GM18517 (cell line): ENCODE results near the gene RASSF5.
"Not testable (repeated sequence)": the region's sequence is repeated elsewhere in the genome, so short reads cannot be mapped to it uniquely, and the experiment has no call there.

Experiments
- ATAC-seq: cut with Tn5 transposase; IDR thresholded peaks from one replicate; pipeline ENCODE4 v1.9.1; 2021; ENCODE audit warnings: mild to moderate bottlenecking, moderate library complexity; ENCODE audit not compliant: unreplicated experiment

RASSF5 gene

DNA sequence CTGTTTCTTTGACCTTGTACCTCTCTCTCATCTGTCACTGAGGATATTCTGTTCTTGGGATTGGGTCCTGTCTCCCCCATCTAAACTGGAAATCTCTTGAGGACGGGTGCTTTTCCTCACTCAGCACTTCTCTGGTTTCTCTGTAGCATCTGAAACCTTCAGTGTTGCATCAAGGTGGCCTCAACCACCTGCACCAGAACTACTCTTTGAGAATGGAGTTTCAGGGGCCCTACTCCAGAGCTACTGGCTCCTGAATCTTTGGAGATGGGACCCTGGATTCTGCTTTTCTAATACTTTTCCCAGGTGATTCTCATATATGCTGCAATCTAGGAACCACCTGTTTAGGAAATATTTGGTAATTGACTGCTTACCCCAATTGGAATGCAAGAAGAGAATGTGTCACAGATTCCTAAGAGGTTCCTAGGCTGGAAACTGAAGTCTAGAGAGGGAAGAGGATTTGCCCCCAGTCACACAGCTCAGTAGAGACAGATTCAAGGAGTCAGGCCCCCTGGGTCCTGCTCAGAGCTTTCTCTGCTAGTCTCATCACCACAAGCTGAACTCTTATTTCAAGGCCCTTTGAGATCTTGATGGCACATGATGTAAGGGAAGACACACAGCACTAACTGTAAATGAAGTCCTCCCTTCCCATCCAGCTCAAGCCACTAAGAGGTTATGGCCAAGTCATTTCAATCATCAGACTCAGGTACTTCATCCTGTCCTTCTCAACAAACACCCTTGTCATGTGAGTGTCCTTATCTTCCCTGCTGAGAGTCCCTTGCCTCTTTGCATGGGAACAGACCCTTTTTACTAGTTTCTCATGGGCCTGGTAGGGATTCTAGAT lies 56.3 kb downstream of the RASSF5 start:
- ATAC-seq = no peak

DNA sequence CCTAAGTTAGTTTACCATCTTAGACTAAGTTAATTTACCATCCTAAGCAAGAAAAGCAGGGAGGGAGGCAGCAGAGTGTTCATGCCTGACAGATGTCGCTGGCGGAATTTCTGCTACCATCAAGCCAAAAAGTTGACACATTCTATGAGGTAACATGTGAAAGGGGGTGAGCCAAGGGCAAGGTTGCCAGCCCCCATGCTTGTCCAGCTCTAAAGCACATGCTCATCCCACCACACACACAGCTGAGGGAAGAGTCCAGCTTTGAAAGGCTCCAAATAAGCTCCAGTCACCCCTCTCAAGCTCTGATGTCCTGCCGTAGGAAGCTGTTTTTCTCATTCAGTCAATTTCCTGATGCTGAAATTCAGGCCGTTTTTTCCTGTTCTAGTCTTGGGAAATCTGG lies 58.7 kb downstream of the RASSF5 start:
- ATAC-seq = no peak

DNA sequence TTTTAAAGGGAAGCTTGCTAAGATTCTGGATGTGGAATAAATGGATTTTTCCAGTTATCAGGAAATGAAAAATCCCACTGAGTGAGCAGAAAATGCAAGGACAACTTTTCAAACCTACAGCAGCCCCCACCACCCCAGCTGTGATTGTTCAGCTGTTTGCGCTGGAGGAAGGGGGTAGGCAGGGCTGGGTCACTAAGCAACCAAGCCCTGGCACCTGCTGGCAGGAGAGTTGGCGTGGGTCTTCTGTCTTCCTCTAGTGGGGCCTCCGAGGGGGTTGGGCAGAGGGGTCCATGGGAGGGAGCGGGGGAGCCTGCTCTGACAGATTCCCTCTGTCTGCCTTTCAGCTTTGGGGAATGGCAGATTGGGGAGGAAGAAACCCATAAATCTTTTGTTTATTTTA lies 59.7 kb downstream of the RASSF5 start:
- no peak for ATAC-seq

DNA sequence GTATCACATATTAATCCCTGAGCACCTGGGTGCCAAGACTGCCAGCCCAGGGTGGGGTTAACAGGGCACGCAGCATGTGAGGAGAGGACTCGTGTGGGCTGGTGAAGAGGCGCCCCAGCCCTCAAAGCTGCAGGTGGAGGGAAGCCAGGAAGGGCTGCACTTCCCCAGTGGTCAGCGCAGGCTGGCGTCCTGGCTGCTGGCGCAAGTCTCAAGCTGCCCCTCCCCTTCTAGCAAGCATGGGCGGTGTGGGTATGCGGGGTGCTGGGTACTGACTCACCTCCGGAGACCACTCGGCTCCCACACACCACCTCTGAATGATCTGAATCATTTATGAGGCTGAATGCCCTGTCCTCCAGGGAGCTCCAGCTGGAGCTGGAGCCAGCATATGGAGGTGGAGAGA lies 60.9 kb downstream of the RASSF5 start:
- no peak for ATAC-seq

DNA sequence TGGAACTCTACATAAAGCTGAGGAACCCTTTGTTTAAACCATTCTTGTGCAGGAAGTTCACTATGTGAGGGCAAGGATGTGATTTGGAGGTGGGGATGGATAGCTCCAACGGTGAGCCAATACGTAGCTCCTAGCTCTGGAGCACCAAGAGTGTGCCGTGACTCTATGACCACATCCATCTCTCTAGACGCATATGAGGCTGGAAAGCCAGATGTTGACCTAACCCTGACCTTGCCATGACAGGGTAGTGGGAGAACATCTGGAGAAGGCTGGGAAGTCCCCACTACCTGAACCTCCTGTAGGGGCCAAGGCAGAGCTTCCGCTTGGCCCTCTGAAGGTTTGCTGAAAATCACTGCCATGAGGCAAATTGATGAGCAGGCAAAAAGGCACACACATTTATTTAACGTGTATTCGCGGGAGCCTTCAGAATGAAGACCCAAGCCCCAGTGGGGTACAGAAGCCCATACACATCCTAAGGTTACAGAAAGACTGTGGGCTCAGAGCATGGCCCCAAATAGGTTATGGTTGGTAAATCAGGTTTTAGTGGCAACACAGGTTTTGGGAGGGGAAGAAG lies 61.5 kb downstream of the RASSF5 start:
- ATAC-seq = no peak

DNA sequence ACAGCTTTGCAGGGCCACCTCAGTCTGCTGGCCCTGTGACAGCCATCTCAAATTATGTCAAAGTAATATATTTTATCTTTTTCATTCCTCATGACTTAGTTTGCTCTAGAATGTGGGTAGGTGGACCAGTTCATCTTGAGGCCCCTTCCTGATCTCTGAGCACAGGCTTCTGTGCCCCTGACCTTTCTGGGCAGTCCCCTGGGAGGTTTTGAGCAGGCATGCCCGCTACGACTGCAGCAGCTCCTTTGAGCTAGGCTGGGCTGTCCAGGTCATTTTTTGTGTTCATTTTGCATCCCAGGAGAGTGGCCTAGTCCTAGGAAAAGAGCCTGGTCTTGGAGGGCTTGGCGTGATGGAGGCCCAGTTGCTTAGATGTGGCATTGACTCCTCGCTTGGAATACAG lies 62.2 kb downstream of the RASSF5 start:
- ATAC-seq = no peak

- ATAC-seq = no peak
These were observed 63.2 kb downstream of the RASSF5 start for GRCh38 chr1:206570529-206570928.

GRCh38 chr1:206572835-206573234 lies 65.5 kb downstream of the RASSF5 start:
- ATAC-seq = no peak

- no peak for ATAC-seq
These were observed 66.0 kb downstream of the RASSF5 start for GRCh38 chr1:206573319-206573718.

DNA sequence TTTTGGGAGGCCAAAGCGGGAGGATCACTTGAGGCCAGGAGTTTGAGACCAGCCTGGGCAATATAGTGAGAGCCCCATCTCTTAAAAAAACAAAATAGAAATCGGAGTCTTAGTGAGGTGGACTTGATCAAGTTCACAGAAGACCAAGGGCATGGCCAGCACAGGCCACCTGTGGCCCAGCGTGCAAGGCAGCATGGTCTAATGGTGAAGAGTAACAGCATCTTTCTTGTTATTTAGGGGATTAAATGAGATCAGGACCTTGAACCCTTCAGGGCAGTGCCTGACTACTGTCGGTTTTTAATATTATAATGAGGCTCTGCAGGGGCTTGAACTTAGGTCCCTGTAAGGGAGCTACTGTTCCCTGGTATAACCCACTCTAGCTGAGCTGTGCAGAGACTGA lies 66.4 kb downstream of the RASSF5 start:
- no peak for ATAC-seq

GRCh38 chr1:206575165-206575893 lies 68.0 kb downstream of the RASSF5 start:
- no peak for ATAC-seq

DNA sequence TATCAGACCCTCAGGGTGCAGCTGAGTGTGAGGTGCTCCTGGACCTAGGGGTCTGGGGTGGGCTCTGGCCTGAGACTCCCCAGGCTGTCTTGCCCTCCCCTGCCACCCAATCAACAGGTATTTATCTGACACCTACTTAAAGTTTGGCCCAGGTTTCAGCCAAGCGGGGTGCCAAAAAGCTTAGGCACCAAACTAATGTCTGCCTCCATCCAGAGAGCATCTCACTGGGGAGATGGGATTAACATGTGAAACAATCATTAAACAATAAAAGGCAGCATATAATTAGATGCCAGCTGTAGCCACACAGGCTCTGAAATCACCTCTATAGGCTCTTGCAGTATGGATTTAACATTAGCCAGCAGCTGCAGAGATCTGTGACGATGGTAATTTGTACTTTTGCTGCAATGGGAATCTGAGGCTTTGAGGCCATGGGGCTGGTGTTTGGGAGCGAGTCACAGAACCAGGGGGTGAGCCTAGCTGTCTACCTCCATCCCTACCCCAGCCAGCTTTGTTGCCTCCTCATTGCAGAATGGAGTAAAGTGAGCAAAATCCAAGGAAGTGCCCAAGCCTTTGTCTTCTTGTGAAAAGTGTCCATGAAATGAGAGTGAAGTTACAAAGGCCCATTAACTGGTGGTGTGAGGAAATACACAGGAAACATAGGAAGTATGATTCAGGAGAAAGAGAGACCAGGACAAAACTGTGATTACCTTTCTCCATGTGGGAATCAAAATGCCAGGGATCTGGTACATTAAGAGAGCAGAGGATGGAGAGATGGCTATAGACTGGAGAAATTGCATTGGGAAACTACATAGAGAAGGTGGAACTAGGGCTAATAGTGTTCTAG lies 68.8 kb downstream of the RASSF5 start:
- no peak for ATAC-seq

- no peak for ATAC-seq
These were observed 70.3 kb downstream of the RASSF5 start for GRCh38 chr1:206577626-206578025.

DNA sequence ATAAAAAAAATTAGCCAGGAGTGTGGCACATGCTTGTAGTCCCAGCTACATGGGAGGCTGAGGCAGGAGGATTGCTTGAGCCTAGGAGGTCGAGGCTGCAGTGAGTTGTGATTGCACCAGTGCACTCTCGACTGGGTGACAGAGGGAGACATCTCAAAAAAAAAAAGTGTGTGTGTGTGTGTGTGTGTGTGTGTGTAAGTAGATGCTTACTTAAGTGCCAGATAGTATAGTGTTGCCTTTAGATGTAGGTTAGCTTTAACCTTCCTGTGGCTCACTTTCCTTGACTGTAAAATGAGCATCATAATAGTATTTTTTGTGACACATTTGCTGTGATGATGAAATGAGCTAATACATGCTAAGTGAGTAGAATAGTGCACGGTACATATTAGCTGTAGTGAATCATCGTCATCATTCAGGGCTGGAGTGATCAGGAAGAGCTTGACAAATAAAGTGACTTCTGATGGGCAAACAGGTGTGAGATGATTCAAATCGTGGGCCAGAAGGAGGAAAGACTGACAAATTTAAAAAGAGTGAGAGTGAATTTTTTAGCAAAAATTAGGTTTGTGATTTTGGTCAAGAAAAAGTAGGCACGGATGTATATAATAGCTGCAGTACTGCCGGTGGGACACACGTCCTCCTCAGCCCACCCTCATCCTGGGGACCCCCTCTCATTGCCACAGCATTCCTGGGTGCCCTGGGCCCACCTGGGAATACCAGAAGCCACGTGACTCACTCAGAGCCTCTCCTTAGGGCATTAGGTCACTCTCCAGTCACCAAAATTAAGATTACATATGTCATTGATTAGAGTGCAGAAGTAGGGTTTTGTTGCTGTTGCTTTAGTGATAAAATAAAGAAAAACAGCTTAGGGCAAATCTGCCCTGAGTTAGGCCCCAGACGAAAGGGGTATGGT lies 71.0 kb downstream of the RASSF5 start:
- no peak for ATAC-seq

GRCh38 chr1:206578978-206579374 lies 71.6 kb downstream of the RASSF5 start:
- no peak for ATAC-seq

GRCh38 chr1:206579747-206580437 lies 72.6 kb downstream of the RASSF5 start:
- ATAC-seq = peak; percentile 81

- no peak for ATAC-seq
These were observed 73.2 kb downstream of the RASSF5 start for GRCh38 chr1:206580438-206581113.

DNA sequence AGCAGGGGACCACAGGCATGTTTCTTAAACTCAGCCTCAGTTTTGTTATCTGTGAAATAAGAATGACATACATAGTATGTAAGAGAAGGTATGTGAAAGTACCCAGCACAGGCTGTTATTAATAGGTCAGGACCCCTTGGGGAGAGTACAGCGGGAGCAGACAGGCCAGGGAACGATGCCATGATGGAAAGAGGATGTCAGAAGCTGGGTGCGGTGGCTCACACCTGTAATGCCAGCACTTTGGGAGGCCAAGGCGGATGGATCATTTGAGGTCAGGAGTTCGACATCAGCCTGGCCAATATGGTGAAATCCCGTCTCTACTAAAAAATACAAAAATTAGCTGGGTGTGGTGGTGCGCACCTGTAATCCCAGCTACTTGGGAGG lies 73.8 kb downstream of the RASSF5 start:
- ATAC-seq = not testable (repeated sequence)

DNA sequence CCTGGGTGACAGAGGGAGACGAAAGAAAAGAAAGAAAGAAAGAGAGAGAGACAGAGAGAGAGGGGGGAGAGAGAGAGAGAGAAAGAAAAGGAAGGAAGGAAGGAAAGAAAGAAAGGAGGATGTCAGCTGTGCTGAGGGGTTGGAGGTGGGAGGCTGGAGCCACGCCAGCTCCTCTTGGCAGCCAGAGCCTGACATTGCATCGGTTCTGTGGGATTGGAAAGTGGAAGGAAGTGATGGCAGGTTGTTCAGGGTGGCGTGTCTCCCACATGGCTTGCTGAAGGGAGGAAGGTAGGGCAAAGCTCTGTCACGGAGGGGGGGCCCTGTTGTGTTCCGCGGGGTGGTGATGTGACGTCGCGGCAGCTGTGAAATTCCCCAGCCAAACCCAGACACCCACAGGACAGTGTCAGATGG lies 74.2 kb downstream of the RASSF5 start:
- ATAC-seq = no peak
